NCI-H446 treated with DMSO at 0.1 percent for 48 hours (cell line): ENCODE data around the gene COPZ1.
A peak's percentile ranks its signal among the peaks of the same experiment; 100 is the strongest.
"Not testable (repeated sequence)": the region's sequence is repeated elsewhere in the genome, so short reads cannot be mapped to it uniquely, and the experiment has no call there.

ENCODE experiments used
- DNase-seq: peaks from one replicate; lab custom pipeline; 2025; lab: John Stamatoyannopoulos, UW

COPZ1 gene

DNA sequence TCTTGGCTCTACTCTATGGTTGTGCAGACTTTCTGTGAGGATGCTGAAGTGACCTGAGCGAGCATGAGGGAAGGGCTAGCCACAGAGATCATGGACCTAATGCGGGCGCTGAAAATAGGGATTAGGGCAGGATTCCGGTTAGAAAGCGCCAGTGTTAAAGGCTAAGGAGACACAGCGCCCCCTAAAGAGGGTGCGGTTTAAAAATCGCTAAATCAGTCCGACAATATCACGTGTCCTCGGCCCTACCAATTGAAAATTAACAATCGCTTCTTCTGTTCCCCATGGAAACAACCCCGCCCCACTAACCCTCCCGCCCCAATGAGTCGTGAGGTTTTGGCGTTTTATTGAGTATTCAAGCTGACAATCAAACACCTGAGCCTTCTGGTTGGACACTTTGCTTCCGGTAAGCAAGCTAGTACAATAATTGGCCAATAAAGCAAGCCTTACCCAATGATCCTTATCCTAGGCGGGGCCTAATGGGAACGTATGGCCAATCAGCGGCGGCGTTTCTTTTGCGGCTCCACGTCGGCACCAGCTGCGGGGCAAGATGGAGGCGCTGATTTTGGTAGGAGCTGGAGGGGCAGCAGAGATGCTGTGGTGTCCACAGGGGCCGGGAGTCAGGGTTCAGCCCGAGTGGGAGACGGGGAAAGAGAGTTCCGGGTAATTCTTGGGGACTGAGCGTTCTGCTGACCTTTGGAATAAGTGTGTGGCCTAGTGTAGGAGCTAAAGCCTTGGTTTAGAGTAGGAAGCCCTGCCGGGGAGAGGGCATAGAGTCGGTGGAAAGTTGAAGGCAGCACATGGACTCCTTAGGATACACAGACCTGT is at the start of gene COPZ1:
Gene COPZ1, plus strand, starts transcription at position 515 of the 825 bp plus-strand sequence. Its CDS starts 33 bp downstream, at position 548.
- DNase-seq, result peak; percentile 99

GRCh38 chr12:54276368-54276767 is 48.6 kb upstream of the COPZ1 start:
- DNase-seq, result no peak

DNA sequence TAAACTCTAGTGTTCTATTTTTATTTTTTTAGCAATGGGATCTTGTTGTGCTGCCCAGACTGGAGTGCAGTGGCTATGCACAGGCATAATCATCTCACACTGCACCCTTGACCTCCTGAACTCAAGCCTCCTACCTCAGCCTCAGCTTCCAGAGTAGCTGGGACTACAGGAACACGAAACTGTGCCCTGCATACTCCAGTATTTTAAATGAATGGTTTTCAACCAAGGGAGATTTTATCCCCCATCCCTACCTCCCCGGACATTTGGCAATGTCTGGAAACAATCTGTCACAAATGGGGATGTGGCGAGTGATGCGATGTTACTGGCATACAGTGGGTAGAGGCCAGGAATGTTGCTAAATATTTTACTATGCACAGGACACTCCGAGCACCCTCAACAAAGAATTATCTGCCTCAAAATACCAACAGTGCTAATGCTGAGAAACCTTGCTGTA is 47.1 kb upstream of the COPZ1 start:
- DNase-seq, result no peak

DNA sequence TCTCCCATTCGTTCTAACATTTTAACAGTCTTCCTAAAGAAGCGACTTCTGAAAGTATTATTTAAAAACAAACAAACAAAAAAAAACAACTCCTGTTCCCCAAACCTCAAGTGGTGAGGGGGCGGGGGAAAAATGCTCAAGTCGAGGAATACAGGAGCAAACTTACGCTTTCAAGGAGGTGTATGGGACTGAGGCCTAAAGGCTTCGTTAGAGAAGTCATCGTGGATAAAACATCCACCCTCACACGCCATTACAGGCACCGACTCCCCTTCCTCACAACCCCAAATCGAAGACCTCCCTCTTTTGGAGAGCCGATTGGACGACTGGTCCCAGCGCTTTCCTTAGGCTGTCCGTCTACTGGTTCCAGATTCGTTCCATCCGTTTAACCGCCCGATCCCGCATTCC is 45.7 kb upstream of the COPZ1 start:
- no peak for DNase-seq

- DNase-seq, result peak; percentile 99
These were observed 45.1 kb upstream of the COPZ1 start, which contains the start of gene CBX5 for GRCh38 chr12:54279632-54280467. CBX5 (minus strand) TSS chr12:54280122; CDS start chr12:54257650, 22,472 bp downstream.

- DNase-seq, result peak; percentile 99
These were observed 44.3 kb upstream of the COPZ1 start, which contains the start of gene HNRNPA1 for GRCh38 chr12:54280468-54281260. HNRNPA1 (plus strand) TSS chr12:54280726; CDS start chr12:54280808, 82 bp downstream.

GRCh38 chr12:54281261-54281638 is 43.7 kb upstream of the COPZ1 start:
- not testable (repeated sequence) for DNase-seq

GRCh38 chr12:54281694-54282093 is 43.2 kb upstream of the COPZ1 start:
- not testable (repeated sequence) for DNase-seq

- DNase-seq, result no peak
These were observed 41.9 kb upstream of the COPZ1 start for GRCh38 chr12:54282949-54283593.

GRCh38 chr12:54284070-54284780 is 40.7 kb upstream of the COPZ1 start:
- not testable (repeated sequence) for DNase-seq

DNA sequence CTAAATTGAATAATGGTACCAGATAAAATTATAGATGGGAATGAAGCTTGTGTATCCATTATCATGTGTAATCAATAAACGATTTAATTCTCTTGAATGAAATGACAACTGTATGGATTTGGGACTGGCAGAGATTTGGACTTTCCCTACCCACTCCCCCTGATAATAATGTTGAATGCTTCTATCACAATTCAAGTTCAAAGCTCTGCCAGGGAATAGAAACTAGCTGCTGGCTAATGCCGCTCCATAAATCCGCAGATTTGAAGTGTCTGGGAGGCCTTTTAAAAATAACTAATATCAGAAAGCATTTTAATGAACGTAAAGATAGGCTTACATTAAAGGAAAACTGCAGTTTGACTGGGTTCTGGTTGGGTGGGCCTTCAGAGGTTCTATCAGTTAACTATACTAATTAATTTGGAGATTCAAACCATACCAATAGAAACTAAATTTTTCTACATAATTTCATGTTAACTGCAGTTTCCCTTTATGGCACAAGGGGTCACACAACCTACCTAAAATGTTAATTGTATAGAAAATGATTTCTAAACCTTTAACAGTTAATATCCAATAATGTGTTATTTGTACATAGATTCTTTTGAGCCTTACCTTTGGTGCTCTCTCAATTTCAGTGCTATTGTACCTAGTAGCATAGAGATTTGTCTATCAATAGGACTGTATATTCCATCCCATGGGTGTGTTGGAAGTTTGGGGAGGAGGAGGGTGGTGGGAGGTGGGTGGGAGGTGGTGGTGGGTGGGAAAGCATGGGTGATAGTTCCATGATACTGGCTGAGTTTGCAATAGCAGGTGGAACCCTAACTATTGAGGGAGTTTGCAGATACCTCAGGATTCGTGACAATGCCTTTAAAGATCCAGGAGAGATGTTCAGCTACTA is 39.5 kb upstream of the COPZ1 start:
- DNase-seq, result no peak

DNA sequence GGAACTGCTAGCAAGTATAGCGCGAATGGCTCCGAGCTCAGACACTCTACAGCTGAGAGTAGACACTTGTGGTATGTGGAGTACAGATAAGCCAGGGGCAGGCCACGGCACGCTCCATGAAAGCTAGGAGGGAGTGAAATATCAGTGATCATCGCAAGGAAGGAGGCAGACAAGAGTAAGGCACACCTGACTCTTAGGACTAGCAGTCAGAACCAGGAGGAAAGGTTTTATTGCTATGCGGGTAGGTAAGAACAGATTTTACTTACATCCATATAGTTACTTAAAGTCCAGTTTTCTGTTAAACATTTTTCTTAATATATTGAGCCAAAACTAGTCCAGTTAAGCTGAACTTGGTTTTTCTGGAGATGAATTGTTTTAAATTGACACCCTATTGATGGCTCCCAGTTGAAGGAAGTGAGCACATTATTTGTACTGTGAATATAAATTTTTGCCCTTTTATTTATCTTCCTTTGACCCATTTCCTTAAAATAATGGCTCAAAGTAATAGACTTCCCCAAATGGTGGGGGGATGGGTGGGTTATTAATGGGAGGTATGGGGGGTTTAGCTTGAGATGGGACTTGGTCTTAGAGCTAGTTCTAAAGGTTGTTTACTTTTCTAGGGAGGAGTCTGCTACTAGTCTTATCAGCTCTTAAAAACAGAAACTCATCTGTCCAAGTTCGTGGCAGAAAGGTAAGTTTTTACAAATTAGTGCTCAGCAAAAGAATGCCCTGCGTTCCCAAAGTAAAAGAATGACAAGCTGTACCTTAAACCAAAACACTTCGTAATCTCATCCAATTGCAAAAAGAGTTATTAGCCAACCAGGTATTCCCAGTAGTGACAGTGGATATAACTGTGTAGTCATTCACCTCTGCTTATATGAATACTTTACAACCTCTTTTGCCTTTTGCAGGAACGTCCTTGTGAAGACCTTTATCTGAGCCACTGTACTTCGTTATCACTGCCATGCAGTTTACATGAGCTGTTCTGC is 38.6 kb upstream of the COPZ1 start:
- no peak for DNase-seq

- peak; percentile 86 for DNase-seq
These were observed 37.4 kb upstream of the COPZ1 start for GRCh38 chr12:54287261-54288157.

GRCh38 chr12:54292083-54292930 is 32.6 kb upstream of the COPZ1 start:
- no peak for DNase-seq

DNA sequence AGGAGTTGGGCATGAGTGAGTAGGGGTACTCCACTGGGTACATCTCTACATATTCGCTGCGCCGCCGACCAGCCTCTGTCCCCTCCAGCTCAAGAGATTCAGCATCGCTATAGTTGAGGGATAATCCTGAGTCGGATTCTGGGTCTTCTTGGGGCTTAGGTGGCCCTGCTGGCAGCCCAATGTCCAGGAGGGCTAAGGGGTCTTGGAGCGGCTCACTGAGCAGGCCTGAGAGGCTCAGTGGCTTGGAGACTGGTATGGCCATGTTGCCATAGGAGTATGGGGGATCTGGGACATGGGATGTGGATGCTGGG is 32.0 kb upstream of the COPZ1 start:
- DNase-seq, result no peak

- DNase-seq, result no peak
These were observed 30.6 kb upstream of the COPZ1 start for GRCh38 chr12:54294152-54294952.
